ENCODE data around the gene HS2ST1.

- TF ChIP-seq POLR2A (IDR thresholded peaks at IDR 0.05; ENCODE audit: low read depth, low read length) (no peak), TAF1 (IDR thresholded peaks at IDR 0.05; ENCODE audit: borderline replicate concordance, low read depth, low read length) (no peak), POLR2AphosphoS5 (IDR thresholded peaks at IDR 0.05; ENCODE audit: low read depth, low read length) (no peak)
Measured at GRCh38 chr1:86988835-86989234, 74.4 kb downstream of the HS2ST1 start.
